Esophagus muscularis mucosa (tissue), 4 donors: Measurements from ENCODE around the gene GRID1. TPM values are rescaled to one million over a fixed set of nuclear protein-coding genes. Genes with fewer than 3 reads are reported as not detected.

ENCODE experiments used
- DNase-seq: peaks from one replicate; pipeline ENCODE4 v3.0.0-alpha.2; 2017; ENCODE audit errors: extremely low spot score
- H3K27ac ChIP-seq, 4 donors: fragments of 200-600 bp; sonication (generic); replicated peaks in 1 of 4; 1 replicate in 3 of 4; 2 replicates in 1 of 4; pipeline ENCODE4 v1.5.1; 2016 to 2019; ENCODE audit warnings: mild to moderate bottlenecking in 1 of 4
- H3K27me3 ChIP-seq, 4 donors: fragments of 200-600 bp; sonication (generic); one replicate each; pipeline versions ENCODE4 v1.5.1 to v1.6.0; 2016 to 2019
- H3K36me3 ChIP-seq, 4 donors: fragments of 200-600 bp; sonication (generic); one replicate each; pipeline ENCODE4 v1.5.1; 2016 to 2019
- H3K4me1 ChIP-seq, 4 donors: fragments of 200-600 bp; sonication (generic); one replicate each; pipeline ENCODE4 v1.5.1; 2016 to 2019
- H3K4me3 ChIP-seq, 4 donors: fragments of 200-600 bp; sonication (generic); 1 replicate in 2 of 4; 2 replicates in 2 of 4; pipeline ENCODE4 v1.5.1; 2016 to 2019; ENCODE audit warnings: mild to moderate bottlenecking in 4 of 4, moderate library complexity in 1 of 4
- H3K9me3 ChIP-seq, 4 donors: fragments of 200-600 bp; sonication (generic); 1 replicate in 3 of 4; 2 replicates in 1 of 4; pipeline ENCODE4 v1.5.1; 2016 to 2019
- EP300 ChIP-seq: sonication (generic); formaldehyde crosslinking; IDR thresholded peaks from one replicate; pipeline ENCODE4 v1.6.1; 2017; ENCODE audit warnings: antibody characterized with exemption
- POLR2A ChIP-seq: fragments of 450-650 bp; IDR thresholded peaks from one replicate; pipeline ENCODE4 v1.6.1; 2017; ENCODE audit warnings: antibody characterized with exemption, moderate library complexity, mild to moderate bottlenecking, low read depth
- POLR2AphosphoS5 ChIP-seq, 2 donors: sonication (generic); formaldehyde crosslinking; IDR thresholded peaks; one replicate each; pipeline ENCODE4 v1.6.1; 2017; ENCODE audit warnings: antibody characterized with exemption in 2 of 2
- WGBS: methylation state at CpG from one replicate; pipeline ENCODE4 v1.1.5; 2018; 5-methylcytosine and 5-hydroxymethylcytosine counted together
- intact Hi-C: fragments of 100-400 bp; cut with DNase I; formaldehyde crosslinking; loops from one replicate; pipeline ENCODE4 v1.15.1; 2023
- total RNA-seq, 4 donors: library from RNA; depleted of rRNA; stranded (reverse); fragments of >200 nt; gene quantifications; one replicate each; pipeline versions ENCODE4 v1.1.0 to v1.2.1, GENCODE V29; 2016
- TF ChIP-seq, protein P1 (sequence below), 3 experiments: fragments of 200-600 bp in 2 of 3; fragments of 450-650 bp in 1 of 3; sonication (generic) in 2 of 3; IDR thresholded peaks; one replicate each; pipeline ENCODE4 v1.5.1; 2017 to 2019; ENCODE audit warnings: antibody characterized with exemption in 3 of 3, mild to moderate bottlenecking in 2 of 3, moderate library complexity in 1 of 3

Gene GRID1
- total RNA-seq, 4 donors from 2014 or later, result under 0.01 to 1.3 (median 1.1) TPM

DNA sequence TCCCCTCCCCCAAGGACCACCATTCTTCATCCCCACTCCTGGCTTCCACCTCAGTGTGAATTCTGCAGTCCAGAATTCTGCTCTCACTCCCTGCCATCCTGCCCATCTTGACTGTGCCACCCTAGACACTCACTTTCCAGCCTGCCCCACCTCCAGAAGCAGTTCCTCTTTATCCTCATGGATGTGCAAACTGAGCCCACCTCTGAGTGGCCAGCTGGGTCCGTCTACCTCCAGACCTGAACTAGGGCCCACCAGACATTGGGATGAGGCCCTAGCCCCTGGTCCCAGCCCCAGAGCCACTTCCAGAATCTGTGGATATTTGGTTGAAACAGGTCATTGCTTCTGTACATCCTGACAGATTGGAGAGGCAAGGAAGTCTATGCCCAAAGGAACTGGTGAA, 58.5 kb downstream of the GRID1 start:
- Histone ChIP-seq H3K9me3 (no peaks in the 10 kb centered on the region), H3K4me1 (no peaks in the 10 kb centered on the region), H3K4me3 (no peak overlapping the region), H3K27me3 (peaks cover 0 to 19% (median 0%) of the 10 kb centered on the region in 4 donors), H3K36me3 (no peaks in the 10 kb centered on the region), H3K27ac (no peak overlapping the region)
- DNase-seq, result no peak
- TF ChIP-seq POLR2AphosphoS5 (IDR thresholded peaks at IDR 0.05) (no peak), EP300 (no peak), POLR2A (no peak)
- TF ChIP-seq, protein P1, sequence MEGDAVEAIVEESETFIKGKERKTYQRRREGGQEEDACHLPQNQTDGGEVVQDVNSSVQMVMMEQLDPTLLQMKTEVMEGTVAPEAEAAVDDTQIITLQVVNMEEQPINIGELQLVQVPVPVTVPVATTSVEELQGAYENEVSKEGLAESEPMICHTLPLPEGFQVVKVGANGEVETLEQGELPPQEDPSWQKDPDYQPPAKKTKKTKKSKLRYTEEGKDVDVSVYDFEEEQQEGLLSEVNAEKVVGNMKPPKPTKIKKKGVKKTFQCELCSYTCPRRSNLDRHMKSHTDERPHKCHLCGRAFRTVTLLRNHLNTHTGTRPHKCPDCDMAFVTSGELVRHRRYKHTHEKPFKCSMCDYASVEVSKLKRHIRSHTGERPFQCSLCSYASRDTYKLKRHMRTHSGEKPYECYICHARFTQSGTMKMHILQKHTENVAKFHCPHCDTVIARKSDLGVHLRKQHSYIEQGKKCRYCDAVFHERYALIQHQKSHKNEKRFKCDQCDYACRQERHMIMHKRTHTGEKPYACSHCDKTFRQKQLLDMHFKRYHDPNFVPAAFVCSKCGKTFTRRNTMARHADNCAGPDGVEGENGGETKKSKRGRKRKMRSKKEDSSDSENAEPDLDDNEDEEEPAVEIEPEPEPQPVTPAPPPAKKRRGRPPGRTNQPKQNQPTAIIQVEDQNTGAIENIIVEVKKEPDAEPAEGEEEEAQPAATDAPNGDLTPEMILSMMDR (IDR thresholded peaks at IDR 0.05), result no peak
- 60% methylated on average over 1 of the region's 1 CpG for WGBS
- intact Hi-C loops, result no loop called here

DNA sequence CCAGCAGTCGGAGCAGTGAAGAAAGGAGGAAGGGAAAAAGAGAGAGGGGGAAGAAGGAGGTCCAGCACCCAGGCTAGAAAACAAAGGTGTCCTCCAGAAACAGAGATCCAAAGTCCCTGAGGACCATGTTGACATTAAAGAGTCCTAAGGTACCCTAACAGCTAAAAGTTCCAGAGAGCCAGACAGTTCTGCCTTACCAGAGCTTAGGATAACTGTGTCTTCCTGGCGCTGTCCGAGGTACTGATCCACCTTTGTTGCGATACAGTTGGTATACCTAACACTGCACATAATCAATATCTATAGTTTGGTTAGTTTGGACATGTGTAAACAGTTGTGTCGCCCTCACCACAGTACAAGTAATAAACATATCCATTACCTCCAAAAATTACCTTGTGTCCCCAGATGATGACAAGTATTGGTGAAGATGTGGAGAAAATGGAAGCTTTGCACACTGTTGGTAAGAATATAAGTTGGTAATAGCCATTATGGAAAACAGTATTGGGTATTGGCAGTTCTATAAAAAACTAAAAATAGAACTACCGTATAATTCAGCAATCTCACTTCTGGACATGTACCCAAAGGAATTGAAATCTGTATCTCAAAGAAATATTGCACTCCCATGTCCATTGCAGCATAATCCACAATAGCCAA, 59.8 kb downstream of the GRID1 start:
- TF ChIP-seq EP300 (no peak), POLR2AphosphoS5 (IDR thresholded peaks at IDR 0.05) (no peak), POLR2A (no peak)
- TF ChIP-seq, protein P1 (IDR thresholded peaks at IDR 0.05), result no peak
- Histone ChIP-seq H3K9me3 (no peaks in the 10 kb centered on the region), H3K4me1 (no peaks in the 10 kb centered on the region), H3K4me3 (no peak overlapping the region), H3K27me3 (peaks cover 0 to 19% (median 0%) of the 10 kb centered on the region in 4 donors), H3K27ac (no peak overlapping the region), H3K36me3 (no peaks in the 10 kb centered on the region)
- WGBS, result 30% methylated on average over 6 of the region's 6 CpGs
- intact Hi-C loops, result no loop called here
- DNase-seq, result no peak

DNA sequence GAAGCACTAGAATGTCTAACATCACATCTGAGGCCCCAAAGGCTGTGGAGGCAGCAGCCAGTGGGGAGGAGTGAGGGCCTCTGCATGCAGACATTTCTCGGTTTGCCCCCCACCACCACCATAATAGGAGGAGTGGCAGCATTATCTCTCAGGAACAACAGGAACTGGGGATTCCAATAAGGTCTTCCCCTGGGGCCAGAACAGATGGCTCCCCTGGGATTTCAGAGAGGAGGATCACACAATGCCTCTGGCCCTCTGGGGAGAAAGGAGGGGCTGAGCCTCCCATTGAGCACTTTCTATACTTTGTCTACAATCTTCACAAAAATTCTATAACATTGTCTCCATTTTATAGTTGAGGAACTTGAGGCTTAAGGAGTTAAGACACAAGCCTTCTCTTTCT, 61.1 kb downstream of the GRID1 start:
- Histone ChIP-seq H3K4me3 (no peak overlapping the region), H3K36me3 (no peaks in the 10 kb centered on the region), H3K4me1 (no peaks in the 10 kb centered on the region), H3K9me3 (no peaks in the 10 kb centered on the region), H3K27ac (no peak overlapping the region), H3K27me3 (peaks cover 0 to 19% (median 0%) of the 10 kb centered on the region in 4 donors)
- DNase-seq, result no peak
- intact Hi-C loops, result no loop called here
- WGBS, result 50% methylated on average over 1 of the region's 1 CpG
- TF ChIP-seq, protein P1 (IDR thresholded peaks at IDR 0.05), result no peak
- no peak for TF ChIP-seq POLR2A
- no peak for TF ChIP-seq EP300
- TF ChIP-seq POLR2AphosphoS5 (IDR thresholded peaks at IDR 0.05), result no peak

DNA sequence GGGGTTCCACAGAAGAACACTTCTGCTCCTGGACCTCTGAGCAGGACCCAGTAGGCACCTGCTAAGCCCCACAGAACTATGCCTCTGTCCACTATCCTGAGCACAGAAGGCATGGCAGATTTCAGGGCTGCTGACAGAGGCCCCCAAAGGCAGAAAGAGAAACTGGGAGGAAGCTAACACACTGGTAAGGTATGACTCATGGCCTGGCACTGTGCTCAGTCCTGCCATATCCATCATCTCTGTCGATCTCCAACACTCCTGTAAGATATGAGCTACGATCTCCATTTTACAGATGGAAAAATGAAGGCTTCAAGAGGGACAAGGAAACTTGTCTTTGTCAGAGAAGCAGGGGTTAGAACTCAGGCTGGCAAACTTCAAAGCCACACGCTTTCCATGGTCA, 62.2 kb downstream of the GRID1 start:
- 86% methylated on average over 3 of the region's 3 CpGs for WGBS
- Histone ChIP-seq H3K36me3 (no peaks in the 10 kb centered on the region), H3K4me1 (no peaks in the 10 kb centered on the region), H3K4me3 (no peak overlapping the region), H3K9me3 (no peaks in the 10 kb centered on the region), H3K27ac (no peak overlapping the region), H3K27me3 (peaks cover 0 to 12% (median 0%) of the 10 kb centered on the region in 4 donors)
- intact Hi-C loops, result no loop called here
- no peak for TF ChIP-seq POLR2A
- no peak for DNase-seq

DNA sequence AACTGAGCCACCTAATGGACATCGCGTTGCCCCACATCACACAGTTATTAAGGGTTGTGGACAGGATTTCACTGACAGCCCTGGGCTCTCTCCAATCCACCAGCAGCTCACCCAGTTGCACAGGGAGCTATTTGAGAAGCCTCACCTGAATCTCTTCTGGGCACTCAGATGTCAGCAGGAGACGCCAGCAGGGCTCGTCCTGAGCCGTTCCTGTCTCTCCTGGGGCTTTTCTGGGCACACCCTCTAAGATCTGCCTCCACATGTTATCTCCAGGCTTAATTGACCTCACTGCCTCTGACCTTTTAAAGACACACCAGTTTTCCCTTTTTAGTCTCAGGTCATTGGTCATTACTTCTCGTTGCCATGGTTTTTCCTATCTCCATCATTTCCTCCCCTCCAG, 63.0 kb downstream of the GRID1 start:
- Histone ChIP-seq H3K4me3 (no peak overlapping the region), H3K36me3 (no peaks in the 10 kb centered on the region), H3K4me1 (no peaks in the 10 kb centered on the region), H3K27ac (no peak overlapping the region), H3K9me3 (no peaks in the 10 kb centered on the region), H3K27me3 (peaks cover 0 to 12% (median 0%) of the 10 kb centered on the region in 4 donors)
- WGBS, result 38% methylated on average over 2 of the region's 6 CpGs
- intact Hi-C loops, result no loop called here
- TF ChIP-seq, protein P1 (IDR thresholded peaks at IDR 0.05), result no peak
- TF ChIP-seq POLR2A, result no peak
- no peak for DNase-seq
